ENCODE measurements around the gene DCLK1.

Gene DCLK1

GRCh38 chr13:35764326-35765015 lies 366.7 kb downstream of the DCLK1 start:
- DNase-seq (ENCODE audit: low read depth, low spot score) = no peak
- H3K4me3 ChIP-seq (ENCODE audit: low read length) = no peak overlapping the region

- no peak for DNase-seq (ENCODE audit: low read depth, low spot score)
- H3K4me3 ChIP-seq (ENCODE audit: low read length) = no peak overlapping the region
These were observed 367.4 kb downstream of the DCLK1 start for GRCh38 chr13:35763782-35764123.

- DNase-seq (ENCODE audit: low read depth, low spot score) = no peak
- no peak overlapping the region for H3K4me3 ChIP-seq (ENCODE audit: low read length)
These were observed 368.0 kb downstream of the DCLK1 start for GRCh38 chr13:35763060-35763781.

GRCh38 chr13:35761440-35762252 lies 369.5 kb downstream of the DCLK1 start:
- no peak for DNase-seq (ENCODE audit: low read depth, low spot score)
- no peak overlapping the region for H3K4me3 ChIP-seq (ENCODE audit: low read length)

- no peak overlapping the region for H3K4me3 ChIP-seq (ENCODE audit: low read length)
- DNase-seq (ENCODE audit: low read depth, low spot score) = no peak
These were observed 370.4 kb downstream of the DCLK1 start for GRCh38 chr13:35760735-35761281.

GRCh38 chr13:35747594-35747993 lies 383.6 kb downstream of the DCLK1 start:
- H3K4me3 ChIP-seq (ENCODE audit: low read length) = no peak overlapping the region
- DNase-seq (ENCODE audit: low read depth, low spot score) = no peak

GRCh38 chr13:35744566-35745178 lies 386.5 kb downstream of the DCLK1 start:
- no peak for DNase-seq (ENCODE audit: low read depth, low spot score)
- H3K4me3 ChIP-seq (ENCODE audit: low read length) = no peak overlapping the region

- H3K4me3 ChIP-seq (ENCODE audit: low read length) = no peak overlapping the region
- DNase-seq (ENCODE audit: low read depth, low spot score) = no peak
These were observed 387.0 kb downstream of the DCLK1 start for GRCh38 chr13:35744144-35744543.

- no peak for DNase-seq (ENCODE audit: low read depth, low spot score)
These were observed 388.0 kb downstream of the DCLK1 start for GRCh38 chr13:35743165-35743564.

GRCh38 chr13:35741657-35742056 lies 389.5 kb downstream of the DCLK1 start:
- no peak for DNase-seq (ENCODE audit: low read depth, low spot score)
- no peak overlapping the region for H3K4me3 ChIP-seq (ENCODE audit: low read length)

More at GRCh38 chr13:35743165-35743564, 388.0 kb downstream of the DCLK1 start:
- H3K4me3 ChIP-seq (ENCODE audit: low read length) = no peak overlapping the region

GRCh38 chr13:35736876-35737275 lies 394.3 kb downstream of the DCLK1 start:
- no peak overlapping the region for H3K4me3 ChIP-seq (ENCODE audit: low read length)
- DNase-seq (ENCODE audit: low read depth, low spot score) = no peak

GRCh38 chr13:35733827-35734226 lies 397.4 kb downstream of the DCLK1 start:
- no peak overlapping the region for H3K4me3 ChIP-seq (ENCODE audit: low read length)
- no peak for DNase-seq (ENCODE audit: low read depth, low spot score)

- H3K4me3 ChIP-seq (ENCODE audit: low read length) = no peak overlapping the region
- no peak for DNase-seq (ENCODE audit: low read depth, low spot score)
These were observed 398.6 kb downstream of the DCLK1 start for GRCh38 chr13:35732565-35732964.

- no peak overlapping the region for H3K4me3 ChIP-seq (ENCODE audit: low read length)
- DNase-seq (ENCODE audit: low read depth, low spot score) = no peak
These were observed 399.7 kb downstream of the DCLK1 start for GRCh38 chr13:35731471-35731870.

GRCh38 chr13:35729926-35730627 lies 401.1 kb downstream of the DCLK1 start:
- no peak for DNase-seq (ENCODE audit: low read depth, low spot score)

GRCh38 chr13:35727881-35728280 lies 403.3 kb downstream of the DCLK1 start:
- no peak overlapping the region for H3K4me3 ChIP-seq (ENCODE audit: low read length)

More at GRCh38 chr13:35729926-35730627, 401.1 kb downstream of the DCLK1 start:
- no peak overlapping the region for H3K4me3 ChIP-seq (ENCODE audit: low read length)

GRCh38 chr13:35724446-35724845 lies 406.7 kb downstream of the DCLK1 start:
- H3K4me3 ChIP-seq (ENCODE audit: low read length) = no peak overlapping the region
- DNase-seq (ENCODE audit: low read depth, low spot score) = no peak

More at GRCh38 chr13:35727881-35728280, 403.3 kb downstream of the DCLK1 start:
- no peak for DNase-seq (ENCODE audit: low read depth, low spot score)

GRCh38 chr13:35723821-35724220 lies 407.4 kb downstream of the DCLK1 start:
- H3K4me3 ChIP-seq (ENCODE audit: low read length) = no peak overlapping the region
- no peak for DNase-seq (ENCODE audit: low read depth, low spot score)

GRCh38 chr13:35723053-35723461 lies 408.1 kb downstream of the DCLK1 start:
- no peak for DNase-seq (ENCODE audit: low read depth, low spot score)
- H3K4me3 ChIP-seq (ENCODE audit: low read length) = no peak overlapping the region

All from Jurkat, Clone E6-1 (cell line).